RWPE1 (cell line): ENCODE measurements around the gene NEK10.

ENCODE experiments used
- CTCF ChIA-PET: fragments of 350-600 bp; sonication (Branson Sonifier 250); formaldehyde crosslinking; extraction: SDS; loops from one replicate; lab custom pipeline; 2021; lab: Yijun Ruan, JAX
- POLR2A ChIA-PET: fragments of 400-600 bp; formaldehyde crosslinking; extraction: SDS; loops from one replicate; lab custom pipeline; 2020; ENCODE audit warnings: antibody characterized with exemption; ENCODE audit not compliant: low non-redundant PET; lab: Yijun Ruan, JAX
- DNase-seq: peaks from one replicate; pipeline ENCODE4 v3.0.0; 2012; ENCODE audit warnings: low spot score
- H3K27ac ChIP-seq: fragments of 450-650 bp; 2 replicates; pipeline ENCODE4 v1.5.1; 2017
- CTCF ChIP-seq: fragments of 450-650 bp; conservative IDR thresholded peaks from 2 replicates; pipeline ENCODE4 v1.5.1; 2017; ENCODE audit warnings: low read depth, mild to moderate bottlenecking

NEK10 gene

GRCh38 chr3:27353221-27353620, 16.0 kb downstream of the NEK10 start:
- POLR2A ChIA-PET, result no interaction called here
- CTCF ChIA-PET, result no interaction called here
- no peak for TF ChIP-seq CTCF
- DNase-seq, result no peak
- H3K27ac ChIP-seq, result no peak overlapping the region

DNA sequence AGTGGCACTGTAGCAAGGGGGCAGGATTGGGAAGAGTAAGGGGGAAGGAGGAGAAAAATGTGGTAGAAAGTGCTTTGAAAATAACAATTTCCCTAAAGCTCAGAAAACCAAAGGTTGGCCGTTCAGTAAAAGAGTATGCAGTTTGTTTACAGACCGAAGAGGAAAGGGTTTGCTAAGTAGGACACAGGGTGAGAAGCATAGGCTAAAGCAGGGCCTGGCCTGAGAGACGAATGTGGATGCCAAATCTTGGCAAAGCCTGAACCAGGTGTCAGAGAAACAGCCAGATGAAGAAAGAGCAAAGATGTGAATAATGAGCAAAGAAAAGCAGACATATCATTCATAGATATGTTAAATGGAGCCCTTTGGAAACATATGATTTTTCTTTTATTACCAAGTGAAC, 17.1 kb downstream of the NEK10 start:
- no peak for TF ChIP-seq CTCF
- ChIA-PET CTCF (no interaction called here), POLR2A (no interaction called here)
- DNase-seq, result no peak
- no peak overlapping the region for H3K27ac ChIP-seq

- ChIA-PET POLR2A (no interaction called here), CTCF (interaction anchor here (0.6 kb wide), 2 partner anchors 8 to 1906 kb away, joined by 3 read pairs; no protein-coding TSS in a partner anchor)
- peak; percentile 19 for DNase-seq
- TF ChIP-seq CTCF, result no peak
- no peak overlapping the region for H3K27ac ChIP-seq
Observed at GRCh38 chr3:27349832-27350231, 19.4 kb downstream of the NEK10 start.

GRCh38 chr3:27345959-27346865, 23.0 kb downstream of the NEK10 start:
- ChIA-PET CTCF (no interaction called here), POLR2A (no interaction called here)
- no peak for DNase-seq
- H3K27ac ChIP-seq, result no peak overlapping the region
- no peak for TF ChIP-seq CTCF

- ChIA-PET POLR2A (no interaction called here), CTCF (no interaction called here)
- DNase-seq, result no peak
- no peak overlapping the region for H3K27ac ChIP-seq
- TF ChIP-seq CTCF, result no peak
Observed at GRCh38 chr3:27345493-27345892, 23.7 kb downstream of the NEK10 start.

DNA sequence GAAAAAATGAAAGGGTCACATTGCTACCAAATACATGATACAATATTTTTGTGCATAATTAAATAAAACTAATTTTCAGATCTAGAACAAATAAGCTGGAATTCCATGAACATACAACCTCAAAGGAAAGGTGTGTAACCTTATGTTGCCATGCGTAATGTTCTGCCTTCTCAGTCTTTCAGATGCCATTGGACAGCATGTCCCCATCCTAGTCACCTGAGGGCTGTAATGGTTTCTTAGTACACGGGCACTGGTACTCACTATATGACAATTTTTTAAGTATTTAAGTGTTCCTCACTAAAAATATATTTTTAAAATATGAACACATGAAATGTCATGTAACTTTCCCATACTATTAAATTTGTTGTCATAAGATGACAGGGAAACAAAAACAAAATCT, 24.1 kb downstream of the NEK10 start:
- CTCF ChIA-PET, result no interaction called here
- H3K27ac ChIP-seq, result no peak overlapping the region
- TF ChIP-seq CTCF, result no peak
- POLR2A ChIA-PET, result no interaction called here
- DNase-seq, result no peak
